Measurements from ENCODE around the gene SCAPER.

- TF ChIP-seq CTCF (IDR thresholded peaks at IDR 0.05) (no peak), SIN3A (IDR thresholded peaks at IDR 0.05; ENCODE audit: borderline replicate concordance, insufficient read depth, low read depth, low read length) (no peak)
These were observed 402.0 kb downstream of the SCAPER start for GRCh38 chr15:76503121-76503520.
